SKM-1 (cell line): Measurements from ENCODE around the gene DTX1.

ENCODE experiments used
- DNase-seq: peaks from one replicate; lab custom pipeline; 2025; ENCODE audit not compliant: unreplicated experiment; lab: John Stamatoyannopoulos, UW

The DTX1 gene

GRCh38 chr12:113056631-113057488 lies at the start of gene DTX1:
Gene DTX1, plus strand, starts transcription at chr12:113056730. Its CDS starts 1,463 bp downstream, at chr12:113058193.
- DNase-seq, result no peak

GRCh38 chr12:113007166-113007565 lies 49.4 kb upstream of the DTX1 start:
- DNase-seq, result no peak

GRCh38 chr12:113010701-113011100 lies 45.8 kb upstream of the DTX1 start:
- no peak for DNase-seq

GRCh38 chr12:113014565-113014964 lies 42.0 kb upstream of the DTX1 start:
- DNase-seq, result no peak

- no peak for DNase-seq
Observed at GRCh38 chr12:113016796-113017195, 39.7 kb upstream of the DTX1 start.

GRCh38 chr12:113019025-113019424 lies 37.5 kb upstream of the DTX1 start:
- no peak for DNase-seq

GRCh38 chr12:113021500-113021899 lies 35.0 kb upstream of the DTX1 start:
- no peak for DNase-seq

- no peak for DNase-seq
Observed at GRCh38 chr12:113022563-113023297, 33.8 kb upstream of the DTX1 start.

GRCh38 chr12:113027726-113028125 lies 28.8 kb upstream of the DTX1 start:
- DNase-seq, result no peak

- no peak for DNase-seq
Observed at GRCh38 chr12:113030875-113031525, 25.5 kb upstream of the DTX1 start.

GRCh38 chr12:113039911-113040445 lies 16.6 kb upstream of the DTX1 start:
- DNase-seq, result no peak

- no peak for DNase-seq
Observed at GRCh38 chr12:113040722-113041171, 15.8 kb upstream of the DTX1 start.

GRCh38 chr12:113041560-113041959 lies 15.0 kb upstream of the DTX1 start:
- no peak for DNase-seq

- DNase-seq, result no peak
Observed at GRCh38 chr12:113043240-113043639, 13.3 kb upstream of the DTX1 start.

GRCh38 chr12:113044516-113044915 lies 12.0 kb upstream of the DTX1 start:
- DNase-seq, result no peak

GRCh38 chr12:113048716-113049127 lies 7.8 kb upstream of the DTX1 start:
- DNase-seq, result peak; percentile 8

- DNase-seq, result no peak
Observed at GRCh38 chr12:113049976-113050742, 6.4 kb upstream of the DTX1 start.

- no peak for DNase-seq
Observed at GRCh38 chr12:113050795-113051194, 5.7 kb upstream of the DTX1 start.

- no peak for DNase-seq
Observed at GRCh38 chr12:113051759-113052158, 4.8 kb upstream of the DTX1 start.

- DNase-seq, result no peak
Observed at GRCh38 chr12:113052326-113052725, 4.2 kb upstream of the DTX1 start.
